RWPE1 (cell line): Measurements from ENCODE around the gene PDE6C.

ENCODE experiments used
- CTCF ChIA-PET: fragments of 350-600 bp; sonication (Branson Sonifier 250); formaldehyde crosslinking; extraction: SDS; loops from one replicate; lab custom pipeline; 2021; lab: Yijun Ruan, JAX
- POLR2A ChIA-PET: fragments of 400-600 bp; formaldehyde crosslinking; extraction: SDS; loops from one replicate; lab custom pipeline; 2020; ENCODE audit warnings: antibody characterized with exemption; ENCODE audit not compliant: low non-redundant PET; lab: Yijun Ruan, JAX
- DNase-seq: peaks from one replicate; pipeline ENCODE4 v3.0.0; 2012; ENCODE audit warnings: low spot score
- H3K27ac ChIP-seq: fragments of 450-650 bp; 2 replicates; pipeline ENCODE4 v1.5.1; 2017
- CTCF ChIP-seq: fragments of 450-650 bp; conservative IDR thresholded peaks from 2 replicates; pipeline ENCODE4 v1.5.1; 2017; ENCODE audit warnings: low read depth, mild to moderate bottlenecking

Gene PDE6C

DNA sequence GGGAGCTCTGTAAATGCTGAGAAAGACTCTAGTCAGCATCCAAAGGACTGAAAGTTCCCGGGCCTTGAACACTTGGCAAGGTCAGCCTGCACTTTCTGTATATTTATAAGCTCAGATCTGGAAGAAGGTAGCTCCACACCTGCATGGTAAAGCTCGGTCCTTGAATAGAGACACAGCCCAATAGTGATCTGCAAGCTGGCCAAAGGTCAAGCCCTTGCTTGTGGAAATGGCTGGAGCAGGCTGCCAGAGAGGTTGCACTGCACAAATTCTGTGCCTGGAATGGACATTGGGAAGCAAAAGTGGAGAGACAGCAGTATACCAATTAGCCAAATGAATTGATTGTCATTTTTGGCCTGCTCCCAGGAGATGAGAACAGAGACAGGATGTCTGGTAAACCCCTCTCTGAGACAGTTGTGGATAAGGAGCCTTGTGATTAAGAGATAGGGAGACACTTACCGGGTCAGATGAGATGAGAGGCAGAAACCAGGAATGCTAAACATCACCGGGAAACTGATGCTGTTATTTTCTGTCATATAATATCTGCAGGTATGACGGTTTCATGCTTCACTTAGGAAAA lies 98.1 kb downstream of the PDE6C start:
- TF ChIP-seq CTCF = no peak
- ChIA-PET CTCF (no interaction called here), POLR2A (no interaction called here)
- no peak overlapping the region for H3K27ac ChIP-seq
- no peak for DNase-seq

DNA sequence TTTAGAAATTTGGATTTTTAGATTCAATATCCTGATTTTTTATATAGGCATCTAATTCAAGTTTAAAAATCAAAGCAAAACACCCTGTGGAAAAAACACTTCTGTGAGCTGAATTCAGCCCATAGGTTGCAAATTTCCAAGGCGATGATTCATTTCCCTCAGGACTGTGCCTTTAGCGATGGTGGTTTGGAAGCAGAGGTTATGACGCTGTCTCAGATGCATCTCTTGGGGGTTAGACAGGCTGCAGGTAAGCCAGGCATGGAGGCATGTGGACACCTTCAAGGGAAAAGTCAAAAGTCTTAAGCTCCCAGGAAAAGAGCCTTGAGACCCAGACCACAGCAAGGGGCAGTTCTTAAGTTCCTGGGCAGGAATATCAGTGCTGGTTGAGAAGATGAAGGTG lies 99.6 kb downstream of the PDE6C start:
- no peak for DNase-seq
- no peak for TF ChIP-seq CTCF
- H3K27ac ChIP-seq = no peak overlapping the region
- ChIA-PET CTCF (interaction anchor here (1.0 kb wide), 1 partner anchor 104 kb away, joined by 3 read pairs; no protein-coding TSS in a partner anchor), POLR2A (no interaction called here)

- no peak for TF ChIP-seq CTCF
- no peak for DNase-seq
- CTCF ChIA-PET = no interaction called here
- H3K27ac ChIP-seq = no peak overlapping the region
- POLR2A ChIA-PET = no interaction called here
Observed at GRCh38 chr10:93712593-93712992, 100.3 kb downstream of the PDE6C start.

DNA sequence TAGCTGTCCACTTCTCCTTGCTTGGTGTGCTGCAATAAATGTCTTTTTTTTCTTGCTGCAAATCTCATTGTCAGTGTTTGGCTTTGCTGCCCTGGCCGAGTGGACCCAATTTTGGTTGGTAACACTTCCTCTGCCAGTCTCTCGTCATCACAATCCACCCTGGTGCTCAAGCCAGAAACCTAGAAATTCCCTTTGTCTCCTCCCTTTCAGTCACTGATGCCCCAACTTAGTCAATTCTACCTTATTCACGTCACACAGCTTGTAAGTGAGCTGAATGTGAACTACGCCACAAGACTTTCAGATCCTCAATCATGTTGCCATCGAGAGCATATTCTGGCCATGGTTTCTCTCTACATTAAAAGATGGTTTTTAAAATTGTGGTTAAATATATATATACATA lies 103.0 kb downstream of the PDE6C start:
- no peak for TF ChIP-seq CTCF
- CTCF ChIA-PET = interaction anchor here (1.2 kb wide), 1 partner anchor 12 kb away, joined by 4 read pairs; no protein-coding TSS in a partner anchor
- no peak for DNase-seq
- POLR2A ChIA-PET = no interaction called here
- H3K27ac ChIP-seq = no peak overlapping the region
